HepG2 (cell line): ENCODE results near the gene RPL27A. TPM values are rescaled to one million over a fixed set of nuclear protein-coding genes. Genes with fewer than 3 reads are reported as not detected.

ENCODE experiments used
- ATAC-seq: fragments of 200-7000 bp; cut with Tn5 transposase; 3 replicates; pipeline ENCODE4 v1.9.1; 2020; ENCODE audit warnings: mild to moderate bottlenecking, moderate library complexity
- BruUV-seq: library from RNA; stranded (reverse); fragments of 400-500 nt; replicated peaks from 2 replicates; lab custom pipeline; 2021; lab: Mats Ljungman, UMichigan
- CTCF ChIA-PET: fragments of 300-600 bp; formaldehyde crosslinking; extraction: SDS; loops from one replicate; lab custom pipeline; 2021; ENCODE audit warnings: low total read pairs, inconsistent platforms, low intra/inter-chr PET ratio; lab: Yijun Ruan, JAX
- POLR2A ChIA-PET: fragments of 350-600 bp; sonication (Branson Sonifier 250); formaldehyde crosslinking; loops from one replicate; lab custom pipeline; 2020; ENCODE audit warnings: antibody characterized with exemption, inconsistent platforms; lab: Yijun Ruan, JAX
- DNase-seq: peaks from one replicate; pipeline ENCODE4 v3.0.0-alpha.2; 2015; ENCODE audit warnings: low spot score
- FAIRE-seq: peaks from 3 replicates; lab custom pipeline; 2011; peaks lifted over from hg19 to GRCh38; lab: Jason Lieb, UNC
- H2AFZ ChIP-seq: one replicate; pipeline ENCODE4 v1.6.1; 2011; ENCODE audit warnings: low read length, inconsistent platforms
- H3K27ac ChIP-seq: fragments of 300-600 bp; 3 replicates; pipeline ENCODE4 v1.8.0; 2011; ENCODE audit warnings: mixed run types, mild to moderate bottlenecking, mixed read lengths, low read length, inconsistent platforms; ENCODE audit not compliant: insufficient read depth; ENCODE audit errors: extremely low read length
- H3K27me3 ChIP-seq, 2 experiments: fragments of 200-600 bp in 1 of 2; 2 replicates in 1 of 2; 3 replicates in 1 of 2; pipeline versions ENCODE4 v1.6.0 to v1.8.0; 2011; ENCODE audit warnings: low read length in 2 of 2, mild to moderate bottlenecking in 2 of 2, moderate library complexity in 2 of 2, inconsistent platforms in 1 of 2; ENCODE audit not compliant: insufficient read depth in 2 of 2, control insufficient read depth in 1 of 2
- H3K36me3 ChIP-seq, 2 experiments: fragments of 200-600 bp in 1 of 2; replicated peaks in 1 of 2; 2 replicates in 1 of 2; 3 replicates in 1 of 2; pipeline versions ENCODE4 v1.5.1 to v1.8.0; 2011; ENCODE audit warnings: low read length in 2 of 2, inconsistent platforms in 1 of 2; ENCODE audit not compliant: insufficient read depth in 2 of 2, control insufficient read depth in 1 of 2
- H3K4me1 ChIP-seq: 2 replicates; pipeline ENCODE4 v1.5.1; 2012; ENCODE audit warnings: low read length, inconsistent platforms; ENCODE audit not compliant: insufficient read depth
- H3K4me2 ChIP-seq: 2 replicates; pipeline ENCODE4 v1.6.0; 2011; ENCODE audit warnings: low read depth, low read length, inconsistent platforms
- H3K4me3 ChIP-seq, 3 experiments: fragments of 200-600 bp in 1 of 3; sonication (generic), shearing (Covaris generic) in 1 of 3; replicated peaks in 1 of 3; 2 replicates each; pipeline ENCODE4 v1.5.1; 2011 to 2016; ENCODE audit warnings: low read length in 3 of 3, inconsistent platforms in 2 of 3, low read depth in 2 of 3, mild to moderate bottlenecking in 2 of 3, control low read depth in 1 of 3, mixed read lengths in 1 of 3; ENCODE audit not compliant: insufficient read depth in 1 of 3
- H3K79me2 ChIP-seq: one replicate; pipeline ENCODE4 v1.6.1; 2011; ENCODE audit warnings: low read length, inconsistent platforms; ENCODE audit not compliant: insufficient read depth
- H3K9ac ChIP-seq: 2 replicates; pipeline ENCODE4 v1.6.0; 2011; ENCODE audit warnings: mild to moderate bottlenecking, low read depth, low read length, inconsistent platforms; ENCODE audit not compliant: insufficient read depth
- H3K9me3 ChIP-seq: 2 replicates; pipeline ENCODE4 v1.5.1; 2012; ENCODE audit warnings: mild to moderate bottlenecking, low read length
- H4K20me1 ChIP-seq: 2 replicates; pipeline ENCODE4 v1.6.0; 2011; ENCODE audit warnings: inconsistent platforms, mild to moderate bottlenecking, low read length, moderate library complexity; ENCODE audit not compliant: insufficient read depth
- FOSL2 ChIP-seq: sonication (generic); formaldehyde crosslinking; IDR thresholded peaks from 2 replicates; pipeline ENCODE4 v1.4.0; 2020; ENCODE audit warnings: missing genetic modification reagents
- MBD4 ChIP-seq: IDR thresholded peaks from 2 replicates; pipeline ENCODE4 v1.6.1; 2012; ENCODE audit warnings: low read length, inconsistent platforms, borderline replicate concordance
- NR1H2 ChIP-seq: sonication (generic); formaldehyde crosslinking; IDR thresholded peaks from 2 replicates; pipeline ENCODE4 v1.8.1; 2022; ENCODE audit warnings: low read depth, missing genetic modification reagents, borderline replicate concordance
- PPARG ChIP-seq: conservative IDR thresholded peaks from 2 replicates; pipeline ENCODE4 v1.6.1; 2016; ENCODE audit warnings: missing biosample characterization, missing genetic modification reagents
- PRMT3 ChIP-seq: sonication (generic); formaldehyde crosslinking; IDR thresholded peaks from 2 replicates; pipeline ENCODE4 v1.8.1; 2022; ENCODE audit warnings: low read depth, mild to moderate bottlenecking, moderate library complexity, missing genetic modification reagents, borderline replicate concordance
- REPIN1 ChIP-seq: sonication (generic); formaldehyde crosslinking; IDR thresholded peaks from 2 replicates; pipeline ENCODE4 v1.8.0; 2022; ENCODE audit warnings: missing genetic modification reagents, low read depth, mild to moderate bottlenecking, borderline replicate concordance
- ZNF652 ChIP-seq: IDR thresholded peaks from 2 replicates; pipeline ENCODE4 v1.6.1; 2016; ENCODE audit warnings: low read depth, borderline replicate concordance
- ZNF660 ChIP-seq: sonication (generic); formaldehyde crosslinking; IDR thresholded peaks from 2 replicates; pipeline ENCODE4 v1.5.1; 2020; ENCODE audit warnings: mild to moderate bottlenecking, low read depth, missing genetic modification reagents, borderline replicate concordance
- ZNF678 ChIP-seq: sonication (generic); formaldehyde crosslinking; IDR thresholded peaks from 2 replicates; pipeline ENCODE4 v1.4.0; 2020; ENCODE audit warnings: mild to moderate bottlenecking, missing genetic modification reagents
- ZNF816 ChIP-seq: sonication (generic); formaldehyde crosslinking; IDR thresholded peaks from 2 replicates; pipeline ENCODE4 v1.8.0; 2022; ENCODE audit warnings: missing genetic modification reagents, mild to moderate bottlenecking, borderline replicate concordance
- ZSCAN21 ChIP-seq: sonication (generic); formaldehyde crosslinking; IDR thresholded peaks from 2 replicates; pipeline ENCODE4 v1.8.0; 2022; ENCODE audit warnings: mild to moderate bottlenecking, missing genetic modification reagents, moderate library complexity, borderline replicate concordance
- WGBS: methylation state at CpG from one replicate; pipeline ENCODE4 v1.1.6; 2017; ENCODE audit warnings: low lambda C conversion rate; 5-methylcytosine and 5-hydroxymethylcytosine counted together
- in situ Hi-C: cut with HindIII; loops from 2 replicates; pipeline ENCODE4 v1.10.0; 2017; ENCODE audit warnings: low pct_unique_long_range_greater_than_20kb; ENCODE audit not compliant: extremely low pct_ligation_motif_present
- intact Hi-C: fragments of 100-400 bp; cut with micrococcal nuclease; formaldehyde crosslinking; loops from one replicate; pipeline ENCODE4 v1.10.0; 2022; ENCODE audit not compliant: unreplicated experiment
- polyA plus RNA-seq, 8 experiments: library from polyadenylated mRNA; depleted of rRNA in 3 of 8; stranded (reverse) in 7 of 8; unstranded in 1 of 8; fragments of >200 nt; fragmentation: Illumina TruSeq in 4 of 8; extraction: Trizol in 4 of 8; gene quantifications; 2 replicates each; pipeline versions ENCODE4 v1.2.1 to v1.2.3, GENCODE V29; 2011 to 2016; ENCODE audit warnings: low read depth in 4 of 8, missing spikeins in 1 of 8, mixed read lengths in 1 of 8; ENCODE audit not compliant: insufficient read depth in 1 of 8
- total RNA-seq, 5 experiments: library from RNA; depleted of rRNA; stranded (reverse); fragments of >200 nt; fragmentation: Illumina TruSeq; extraction: Trizol; gene quantifications; 2 replicates each; pipeline ENCODE4 v1.2.3, GENCODE V29; 2016; ENCODE audit warnings: low read depth in 1 of 5
- TF ChIP-seq, protein P1 (sequence below): sonication (generic); formaldehyde crosslinking; IDR thresholded peaks from 2 replicates; pipeline ENCODE4 v1.9.0; 2022; ENCODE audit warnings: missing genetic modification reagents, mild to moderate bottlenecking, borderline replicate concordance

RPL27A gene
- total and polyA plus RNA-seq, 2 of the 13 experiments (the other 11 are each of a cell fraction or from before 2014, with no cell fraction given): 1,531 to 2,153 TPM

GRCh38 chr11:8676458-8676857 is 6.1 kb upstream of the RPL27A start:
- peaks cover 34% of the 10 kb centered on the region for H3K4me1 ChIP-seq
- 89% methylated on average over 1 of the region's 1 CpG for WGBS

DNA sequence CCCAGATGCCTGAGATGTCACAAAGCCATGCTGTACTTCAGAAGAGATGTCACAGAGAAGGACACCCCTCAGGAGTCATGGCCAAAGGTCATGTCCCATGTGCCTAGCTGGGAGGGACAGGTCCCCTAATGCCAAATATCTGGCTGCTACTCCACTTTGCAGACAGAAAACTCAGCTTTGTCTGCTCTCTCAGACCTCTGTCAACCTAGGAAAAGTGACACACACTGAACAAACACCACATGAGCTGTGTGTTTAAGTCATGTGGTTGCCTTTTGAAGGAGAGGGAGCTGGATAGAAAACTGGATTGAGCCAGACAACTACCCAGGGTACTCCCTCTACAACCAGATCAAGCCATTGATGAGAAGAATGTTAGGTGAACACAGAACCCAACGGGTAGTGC is 3.6 kb upstream of the RPL27A start:
- CTCF ChIA-PET: no interaction called here
- Histone ChIP-seq H3K9ac (peak overlapping the region; percentile 30; the same call in 1 of the 2 replicates), H3K9me3 (no peaks in the 10 kb centered on the region), H3K79me2 (peaks cover 24% of the 10 kb centered on the region), H3K4me1 (peaks cover 38% of the 10 kb centered on the region), H3K27me3 (peaks cover 0 to 7% of the 10 kb centered on the region in 2 experiments; a peak in 1 of 5 replicates), H4K20me1 (peaks cover 8% of the 10 kb centered on the region; the same call in 1 of the 2 replicates), H3K36me3 (peaks cover 3 to 5% of the 10 kb centered on the region in 2 experiments; a peak in 2 of 5 replicates), H3K4me2 (peak overlapping the region; percentile 31), H3K4me3 (0 out of 6 replicates have a peak overlapping the region, but pooled peaks of 1 of the 3 experiments have one; percentile 6), H2AFZ (no peak overlapping the region), H3K27ac (peak overlapping the region; percentile 47)
- no TSS peak for BruUV-seq
- FAIRE-seq (peak; percentile 71), ATAC-seq (peak; percentile 52), DNase-seq (peak; percentile 78)
- in situ Hi-C loops: loop anchor here (25.0 kb wide), 1 partner anchor 283 kb away; the partner anchor contains the start of gene TMEM9B
- intact Hi-C loops: no loop called here
- POLR2A ChIA-PET: interaction anchor here (0.5 to 2.5 kb wide), 6 partner anchors 10 to 285 kb away, joined by 3 to 17 read pairs (median 4); partner anchors contain the start of gene TMEM9B
- no CpG with 5 or more reads among the region's 1 CpG for WGBS
- TF ChIP-seq ZSCAN21 (CRISPR knock-in tag): 0 out of 2 replicates have a peak, but pooled peaks have one; percentile 31
- 0 out of 2 replicates have a peak, but pooled peaks have one; percentile 21 for TF ChIP-seq ZNF678 (CRISPR knock-in tag)
- no peak for TF ChIP-seq MBD4
- no peak for TF ChIP-seq NR1H2 (CRISPR knock-in tag)
- TF ChIP-seq FOSL2 (CRISPR knock-in tag): peak; percentile 66
- TF ChIP-seq ZNF816 (CRISPR knock-in tag): no peak
- no peak for TF ChIP-seq REPIN1 (CRISPR knock-in tag)
- no peak for TF ChIP-seq PRMT3 (CRISPR knock-in tag)

More at GRCh38 chr11:8676458-8676857, 6.1 kb upstream of the RPL27A start:
- ATAC-seq: no peak
- intact Hi-C loops (no loop called here), in situ Hi-C loops (loop anchor here (25.0 kb wide), 1 partner anchor 286 kb away; the partner anchor contains the start of gene TMEM9B)
- peaks cover 7 to 8% of the 10 kb centered on the region in 2 experiments; a peak in 4 of 5 replicates for H3K36me3 ChIP-seq
- TF ChIP-seq PPARG (CRISPR knock-in tag) (no peak), ZNF652 (CRISPR knock-in tag) (peak; percentile 82), ZNF660 (no peak)
- TF ChIP-seq, protein P1, sequence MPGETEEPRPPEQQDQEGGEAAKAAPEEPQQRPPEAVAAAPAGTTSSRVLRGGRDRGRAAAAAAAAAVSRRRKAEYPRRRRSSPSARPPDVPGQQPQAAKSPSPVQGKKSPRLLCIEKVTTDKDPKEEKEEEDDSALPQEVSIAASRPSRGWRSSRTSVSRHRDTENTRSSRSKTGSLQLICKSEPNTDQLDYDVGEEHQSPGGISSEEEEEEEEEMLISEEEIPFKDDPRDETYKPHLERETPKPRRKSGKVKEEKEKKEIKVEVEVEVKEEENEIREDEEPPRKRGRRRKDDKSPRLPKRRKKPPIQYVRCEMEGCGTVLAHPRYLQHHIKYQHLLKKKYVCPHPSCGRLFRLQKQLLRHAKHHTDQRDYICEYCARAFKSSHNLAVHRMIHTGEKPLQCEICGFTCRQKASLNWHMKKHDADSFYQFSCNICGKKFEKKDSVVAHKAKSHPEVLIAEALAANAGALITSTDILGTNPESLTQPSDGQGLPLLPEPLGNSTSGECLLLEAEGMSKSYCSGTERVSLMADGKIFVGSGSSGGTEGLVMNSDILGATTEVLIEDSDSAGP (CRISPR knock-in tag): peak; percentile 43; the same call in 1 of the 2 replicates
- DNase-seq: no peak
- no peak overlapping the region for H3K9ac ChIP-seq
- no peak overlapping the region for H3K27ac ChIP-seq
- H4K20me1 ChIP-seq: no peaks in the 10 kb centered on the region
- peaks cover 2% of the 10 kb centered on the region for H3K79me2 ChIP-seq
- no peak overlapping the region for H3K4me3 ChIP-seq
- no peaks in the 10 kb centered on the region for H3K9me3 ChIP-seq
- no peaks in the 10 kb centered on the region for H3K27me3 ChIP-seq
- ChIA-PET CTCF (no interaction called here), POLR2A (no interaction called here)
- BruUV-seq: no TSS peak
- FAIRE-seq: no peak
- H2AFZ ChIP-seq: no peak overlapping the region
- no peak overlapping the region for H3K4me2 ChIP-seq
